ENCODE measurements around the gene ANKRD13D. TPM values are rescaled to one million over a fixed set of nuclear protein-coding genes. Genes with fewer than 3 reads are reported as not detected.

ANKRD13D gene
- total RNA-seq, 2 donors from 2014 or later, result 40.7 to 42.8 TPM

DNA sequence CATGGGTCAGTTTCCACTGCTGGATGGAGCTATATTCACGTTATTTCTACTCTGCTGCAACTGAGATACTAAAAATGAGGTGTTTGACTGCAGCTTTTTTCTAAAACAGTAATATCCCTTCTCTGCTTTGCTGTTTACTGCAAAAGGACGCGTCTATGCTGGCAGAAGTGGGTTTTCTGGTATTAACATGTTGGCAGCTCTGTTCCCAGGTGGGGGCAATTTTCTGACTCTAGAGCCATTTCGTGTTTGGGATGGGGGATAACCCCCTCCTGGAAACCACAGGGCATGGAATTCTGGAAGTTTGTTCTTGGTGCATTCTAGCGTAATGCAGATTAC, 17.9 kb upstream of the ANKRD13D start:
- no peak for DNase-seq (ENCODE audit: low spot score)
- intact Hi-C loops (cut with DNase I), result loop anchor here in 1 of 2 donors (5.0 kb wide), 1 partner anchor 121 kb away; the partner anchor contains the start of gene RAD9A

DNA sequence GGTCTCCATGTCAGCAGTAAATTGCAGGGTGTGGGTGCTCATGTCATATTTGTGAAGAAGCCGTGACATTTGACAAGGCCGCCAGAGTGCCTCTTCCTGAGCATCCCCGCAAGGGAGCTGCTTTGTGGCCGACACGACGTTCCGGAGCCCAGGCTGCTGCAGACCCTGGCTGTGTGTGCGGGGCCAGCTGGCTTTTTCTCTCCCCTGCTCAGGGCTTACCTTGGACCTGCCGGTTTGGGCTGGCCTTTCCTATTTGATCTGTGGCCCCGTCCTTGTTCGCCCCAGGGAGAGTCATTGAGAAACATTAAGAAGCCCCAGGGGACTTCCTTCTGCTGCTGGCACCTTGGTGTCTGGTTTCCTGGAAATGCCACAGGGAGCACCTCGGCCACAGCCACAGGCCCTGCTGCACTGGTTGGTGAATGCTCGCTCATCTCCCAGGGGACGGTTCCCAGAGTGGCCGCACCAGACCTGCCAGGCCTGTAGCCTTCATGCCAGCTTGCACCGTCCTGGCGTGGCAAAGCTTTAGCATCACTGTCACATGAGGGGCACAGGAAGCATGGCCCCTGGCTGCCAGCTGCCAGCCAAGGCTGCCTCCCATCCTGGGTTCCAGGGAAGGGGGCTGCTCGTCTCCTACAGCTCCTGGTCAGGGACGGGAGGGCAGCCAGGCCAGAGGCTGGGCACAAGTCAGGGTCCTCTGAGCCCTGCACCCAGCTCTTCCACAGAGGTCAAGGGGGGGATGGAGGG, 17.4 kb upstream of the ANKRD13D start:
- peak; percentile 80 for DNase-seq (ENCODE audit: low spot score)
- intact Hi-C loops (cut with DNase I), result loop anchor here in 1 of 2 donors (5.0 kb wide), 1 partner anchor 121 kb away; the partner anchor contains the start of gene RAD9A

DNA sequence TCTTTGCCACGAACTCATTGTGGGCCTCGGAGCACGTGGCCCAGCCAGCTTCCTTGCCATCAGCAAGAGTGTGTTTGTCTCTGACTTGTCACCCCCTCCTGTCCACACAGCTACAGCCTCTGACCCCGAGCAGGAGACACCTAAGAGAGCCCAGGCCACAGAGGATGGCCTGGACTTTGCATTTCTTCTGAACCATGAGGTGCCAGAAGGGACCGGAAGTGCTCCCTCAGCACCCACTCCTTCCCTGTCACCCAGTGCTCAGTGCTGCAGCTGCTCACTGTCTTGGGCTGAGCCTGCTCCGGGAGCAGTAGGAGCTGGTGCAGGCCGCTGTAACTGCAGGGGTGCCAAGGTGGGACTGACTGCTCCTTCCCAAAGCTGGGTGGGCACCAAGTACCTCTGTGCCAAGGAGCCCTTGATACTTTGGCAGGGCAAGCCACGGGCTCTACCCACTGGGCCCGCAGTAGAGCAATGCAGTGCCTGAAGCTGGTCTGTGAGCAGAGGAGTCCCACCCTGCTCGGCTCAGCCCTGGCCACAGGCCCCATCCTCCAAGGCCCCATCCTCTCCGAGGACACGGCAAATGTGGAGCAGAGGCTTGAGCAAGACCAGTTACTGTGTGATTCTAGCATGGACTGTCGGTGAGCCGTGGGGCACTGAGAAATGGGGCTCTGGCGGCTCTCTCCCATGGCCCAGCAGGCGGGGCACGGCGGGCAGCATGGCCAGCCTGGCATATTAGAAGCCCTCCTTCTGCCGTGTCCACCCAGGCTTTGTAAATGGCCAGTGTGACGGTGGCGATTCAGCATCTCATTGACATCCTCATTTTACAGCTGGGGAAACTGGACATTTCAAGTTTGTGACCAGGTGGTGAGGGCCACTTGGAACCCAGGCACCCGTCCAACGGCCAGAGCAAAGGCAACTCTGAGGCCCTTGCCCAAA, 16.5 kb upstream of the ANKRD13D start:
- DNase-seq (ENCODE audit: low spot score), result peak; percentile 76
- intact Hi-C loops (cut with DNase I), result loop anchor here in 1 of 2 donors (5.0 kb wide), 1 partner anchor 120 kb away; the partner anchor contains the start of gene RAD9A

DNA sequence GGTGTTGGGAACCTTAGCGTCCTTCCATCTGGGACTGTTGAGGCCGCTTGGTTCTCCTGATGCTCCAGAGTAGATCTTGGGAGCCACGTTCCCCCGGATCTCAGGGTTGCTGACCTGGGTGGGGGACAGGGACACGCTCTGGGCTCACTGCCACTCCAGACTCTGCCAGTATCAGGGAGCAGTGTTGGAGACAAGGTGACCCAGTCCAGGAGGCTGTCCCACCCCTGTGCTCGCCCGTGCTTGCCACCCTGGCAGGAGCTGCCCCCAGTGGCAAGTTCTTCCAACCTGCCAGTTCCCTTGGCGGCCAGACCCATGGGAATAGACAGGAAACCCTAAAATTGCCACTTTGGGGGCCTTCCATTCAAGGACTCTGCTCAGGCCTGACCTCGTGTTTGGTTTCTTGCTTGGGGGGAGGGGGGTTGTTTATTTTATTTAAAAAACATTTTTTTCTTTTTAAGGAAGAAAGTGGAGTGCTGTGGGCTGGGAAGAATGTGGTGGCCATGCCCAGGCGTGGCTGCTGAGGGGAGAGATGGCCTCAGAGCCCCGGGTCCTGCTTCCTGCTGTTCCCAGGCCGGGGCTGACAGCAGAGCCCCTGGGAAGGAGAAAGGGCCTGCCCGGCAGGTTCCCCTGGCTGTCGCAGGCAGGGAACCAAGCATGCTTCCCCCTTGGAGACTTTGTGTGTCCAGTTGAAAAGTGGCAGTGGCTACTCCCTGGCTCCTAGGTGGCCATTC, 15.7 kb upstream of the ANKRD13D start:
- peak; percentile 76 for DNase-seq (ENCODE audit: low spot score)
- intact Hi-C loops (cut with DNase I), result loop anchor here in 1 of 2 donors (5.0 kb wide), 1 partner anchor 119 kb away; the partner anchor contains the start of gene RAD9A

DNA sequence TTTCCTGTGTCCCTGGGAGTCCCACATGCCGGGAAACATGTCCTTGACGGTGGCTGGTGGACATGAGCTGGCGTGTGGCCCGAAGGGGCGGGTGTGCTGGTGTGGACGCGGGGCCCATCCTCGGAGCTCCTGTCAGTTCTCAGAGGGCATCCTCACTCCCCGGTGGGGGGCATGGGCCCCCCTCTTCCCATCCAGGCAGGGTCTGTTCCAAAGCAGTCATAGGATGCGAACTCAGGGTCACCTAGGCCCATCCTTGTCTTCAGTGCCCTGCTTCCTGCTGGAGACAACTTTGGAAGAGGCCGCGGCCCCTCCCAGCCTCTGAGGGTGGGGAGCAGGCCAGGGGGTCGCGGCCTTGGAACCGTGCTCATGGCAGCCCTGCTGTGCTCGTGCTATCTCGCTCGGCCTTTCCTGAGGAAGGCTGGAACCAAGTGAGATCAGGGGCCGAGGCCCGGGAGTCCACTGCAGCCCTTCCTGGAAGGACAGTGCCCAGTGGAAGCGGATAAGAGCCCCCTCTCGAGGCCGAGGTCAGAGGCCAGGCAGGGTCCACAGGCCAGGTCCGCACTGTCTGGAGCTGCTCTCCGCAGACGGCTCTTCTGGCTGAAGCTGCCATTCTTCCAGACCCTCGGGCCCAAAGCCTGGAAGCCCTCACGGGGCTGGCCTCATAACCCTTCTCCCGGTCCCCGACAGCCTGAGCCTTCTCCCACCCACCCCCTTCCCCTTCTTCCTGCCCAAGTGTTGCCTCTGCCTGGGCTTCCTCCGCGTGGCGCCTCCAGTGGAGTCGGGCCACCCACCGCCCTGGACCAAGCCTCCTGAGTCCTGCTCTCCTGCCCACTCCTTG, 14.1 kb upstream of the ANKRD13D start:
- intact Hi-C loops (cut with DNase I), result loop anchor here in 1 of 2 donors (5.0 kb wide), 1 partner anchor 117 kb away; the partner anchor contains the start of gene RAD9A
- peak; percentile 87 for DNase-seq (ENCODE audit: low spot score)

DNA sequence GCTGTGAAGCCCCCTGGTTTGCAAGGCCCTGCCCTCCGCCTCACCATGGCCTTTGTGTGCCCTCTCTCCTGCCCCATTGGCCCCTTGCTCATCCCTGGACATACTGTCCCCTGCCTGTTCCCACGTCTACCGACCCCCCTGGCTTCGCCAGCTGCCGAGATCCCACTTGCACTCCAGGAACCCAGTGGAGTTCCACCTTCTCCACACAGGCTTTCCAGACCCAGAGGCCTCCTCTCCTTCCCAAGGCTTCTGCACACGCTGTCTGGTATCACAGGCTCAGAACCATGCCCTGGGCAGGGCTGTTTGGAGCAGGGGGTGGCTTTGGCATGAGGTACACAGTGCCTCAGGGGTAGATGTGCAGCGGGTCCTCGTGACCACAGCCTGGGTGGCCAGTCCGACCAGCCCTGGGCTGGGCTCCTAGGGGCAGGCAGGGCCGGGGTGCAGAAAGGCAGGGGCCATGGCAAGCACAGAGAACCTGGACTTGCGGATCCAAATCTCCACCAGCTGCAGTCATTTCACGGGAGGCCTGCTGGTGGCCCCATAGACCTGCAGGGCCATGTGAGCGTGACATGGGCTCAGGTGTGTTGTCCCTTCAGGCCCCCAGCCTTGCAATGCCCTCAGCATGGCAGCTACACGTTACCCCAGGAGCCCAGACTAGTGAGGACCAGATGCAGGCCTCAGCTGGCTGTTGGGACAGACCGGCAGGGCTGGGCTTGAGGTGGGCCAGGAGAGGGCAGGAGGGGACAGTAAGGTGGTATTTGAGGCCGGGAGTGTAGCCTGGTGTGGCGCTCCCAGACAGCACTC, 13.3 kb upstream of the ANKRD13D start:
- peak; percentile 68 for DNase-seq (ENCODE audit: low spot score)
- intact Hi-C loops (cut with DNase I), result no loop called here

DNA sequence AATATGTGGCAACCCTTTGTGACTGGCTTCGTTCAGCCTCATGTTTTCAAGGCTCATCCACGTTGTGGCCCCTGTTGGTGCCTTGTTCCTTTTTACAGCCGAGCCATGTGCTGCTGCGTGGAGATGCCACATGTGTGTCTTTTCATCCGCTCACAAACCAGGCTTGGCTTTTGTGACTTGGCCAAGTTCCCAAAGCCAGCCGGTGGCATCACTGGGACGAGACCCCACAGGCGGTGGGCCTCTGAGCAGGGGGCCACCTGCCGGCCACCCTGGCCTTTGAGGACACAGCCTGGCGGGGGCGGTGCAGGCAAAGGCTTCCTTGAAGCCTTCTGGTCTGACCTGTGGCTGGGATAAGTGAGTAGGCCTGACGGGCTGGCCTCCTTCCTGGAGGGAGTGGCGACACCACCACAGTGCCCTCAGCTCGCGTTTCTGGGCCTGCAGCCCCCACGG, 12.3 kb upstream of the ANKRD13D start:
- intact Hi-C loops (cut with DNase I), result no loop called here
- DNase-seq (ENCODE audit: low spot score), result peak; percentile 89

DNA sequence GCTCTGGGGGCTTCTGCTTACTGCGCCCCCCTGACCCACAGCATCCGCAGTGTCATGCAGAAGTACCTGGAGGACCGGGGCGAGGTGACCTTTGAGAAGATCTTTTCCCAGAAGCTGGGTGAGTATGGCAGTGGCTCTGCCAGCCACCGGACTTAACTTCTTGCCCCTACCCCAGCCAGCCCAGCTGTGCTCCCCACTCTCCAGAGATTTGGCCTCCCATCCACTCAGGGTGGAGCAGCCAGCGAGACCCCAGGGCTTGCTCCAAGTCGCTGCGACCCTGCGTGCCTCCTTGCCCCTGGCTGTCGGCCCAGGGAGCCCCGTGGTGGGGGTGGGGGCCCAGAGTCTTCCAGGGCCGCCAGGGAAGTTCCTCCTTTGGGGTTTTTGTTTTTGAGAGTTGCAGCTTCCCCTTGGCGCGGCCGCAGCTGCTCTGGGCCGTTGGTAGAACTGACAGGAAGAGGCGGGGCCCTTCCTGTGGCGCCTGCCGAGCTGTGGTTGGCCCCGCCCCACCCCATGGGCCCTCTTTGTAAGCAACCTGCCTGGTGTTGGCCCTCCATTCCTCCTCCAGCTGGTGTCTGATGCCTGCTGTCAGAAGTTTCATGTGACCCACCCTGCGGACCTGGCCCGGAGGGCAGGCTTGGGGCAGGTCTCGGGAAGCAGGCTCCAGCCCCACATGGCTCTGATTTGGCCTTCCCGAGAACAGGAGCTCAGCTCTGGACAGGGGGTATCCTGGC, 11.7 kb upstream of the ANKRD13D start:
- peak; percentile 97 for DNase-seq (ENCODE audit: low spot score)
- intact Hi-C loops (cut with DNase I), result no loop called here

DNA sequence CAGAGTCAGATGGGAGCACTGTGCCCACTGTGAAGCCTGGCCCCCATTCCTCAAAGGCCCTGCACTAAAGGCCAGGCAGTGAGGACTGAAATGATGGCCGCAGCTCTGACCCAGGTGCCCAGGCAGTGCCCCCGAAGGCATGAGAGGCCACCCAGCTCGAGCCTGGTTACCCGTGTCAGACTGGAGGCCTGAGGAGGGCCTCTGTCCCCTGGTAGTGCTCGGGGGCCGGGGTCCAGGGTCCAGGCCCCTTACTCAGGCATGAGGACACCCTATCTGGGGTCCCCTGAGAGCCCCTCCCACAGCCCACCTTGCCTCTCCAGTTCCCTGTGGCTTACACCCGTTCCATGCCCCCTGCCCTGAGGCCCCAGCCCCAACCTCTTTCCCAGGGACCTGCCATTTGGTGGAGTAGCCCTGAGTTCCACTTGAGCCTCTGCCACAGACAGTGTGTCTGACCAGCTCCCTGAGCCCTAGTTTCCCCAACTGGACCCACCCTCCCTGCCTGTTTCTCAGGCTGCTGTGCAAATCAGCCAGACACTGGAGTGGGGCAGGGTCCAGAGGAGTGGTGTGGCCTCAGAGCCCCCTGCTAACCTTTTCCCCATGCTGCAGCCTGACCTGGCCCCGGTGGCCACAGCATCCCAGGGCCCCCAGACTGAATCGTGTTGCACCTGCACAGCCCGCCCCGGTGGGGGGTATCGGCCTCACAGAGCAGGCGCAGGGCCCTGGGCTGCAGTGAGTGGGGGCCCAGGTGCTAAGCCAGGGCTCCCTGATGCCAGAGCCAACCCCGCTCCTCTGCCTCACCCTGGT, 10.8 kb upstream of the ANKRD13D start:
- intact Hi-C loops (cut with DNase I), result no loop called here
- peak; percentile 68 for DNase-seq (ENCODE audit: low spot score)

DNA sequence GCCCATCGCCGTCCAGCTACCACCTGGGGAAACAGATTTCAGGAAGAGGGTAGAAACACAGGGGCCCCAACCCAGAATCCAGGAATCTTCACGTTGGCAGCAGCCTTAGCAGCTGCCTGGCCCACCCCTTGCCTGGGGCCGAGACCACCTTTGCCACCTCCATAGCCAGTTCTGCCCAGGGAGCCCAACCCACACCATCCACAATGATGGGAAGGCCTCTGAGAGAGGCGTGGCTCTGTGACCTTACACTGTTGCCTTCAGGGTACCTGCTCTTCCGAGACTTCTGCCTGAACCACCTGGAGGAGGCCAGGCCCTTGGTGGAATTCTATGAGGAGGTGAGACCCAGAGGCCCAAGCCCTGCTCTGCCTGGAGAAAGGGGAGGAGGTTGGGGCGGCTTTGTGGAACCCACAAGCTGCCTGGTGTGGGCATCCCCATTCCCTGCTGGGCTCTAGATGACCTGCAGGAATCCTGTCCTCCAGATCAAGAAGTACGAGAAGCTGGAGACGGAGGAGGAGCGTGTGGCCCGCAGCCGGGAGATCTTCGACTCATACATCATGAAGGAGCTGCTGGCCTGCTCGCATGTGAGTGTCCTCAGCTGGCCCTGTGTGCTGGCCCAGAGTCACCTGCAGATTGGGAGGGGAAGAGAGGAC, 10.0 kb upstream of the ANKRD13D start:
- DNase-seq (ENCODE audit: low spot score), result peak; percentile 62
- intact Hi-C loops (cut with DNase I), result no loop called here

DNA sequence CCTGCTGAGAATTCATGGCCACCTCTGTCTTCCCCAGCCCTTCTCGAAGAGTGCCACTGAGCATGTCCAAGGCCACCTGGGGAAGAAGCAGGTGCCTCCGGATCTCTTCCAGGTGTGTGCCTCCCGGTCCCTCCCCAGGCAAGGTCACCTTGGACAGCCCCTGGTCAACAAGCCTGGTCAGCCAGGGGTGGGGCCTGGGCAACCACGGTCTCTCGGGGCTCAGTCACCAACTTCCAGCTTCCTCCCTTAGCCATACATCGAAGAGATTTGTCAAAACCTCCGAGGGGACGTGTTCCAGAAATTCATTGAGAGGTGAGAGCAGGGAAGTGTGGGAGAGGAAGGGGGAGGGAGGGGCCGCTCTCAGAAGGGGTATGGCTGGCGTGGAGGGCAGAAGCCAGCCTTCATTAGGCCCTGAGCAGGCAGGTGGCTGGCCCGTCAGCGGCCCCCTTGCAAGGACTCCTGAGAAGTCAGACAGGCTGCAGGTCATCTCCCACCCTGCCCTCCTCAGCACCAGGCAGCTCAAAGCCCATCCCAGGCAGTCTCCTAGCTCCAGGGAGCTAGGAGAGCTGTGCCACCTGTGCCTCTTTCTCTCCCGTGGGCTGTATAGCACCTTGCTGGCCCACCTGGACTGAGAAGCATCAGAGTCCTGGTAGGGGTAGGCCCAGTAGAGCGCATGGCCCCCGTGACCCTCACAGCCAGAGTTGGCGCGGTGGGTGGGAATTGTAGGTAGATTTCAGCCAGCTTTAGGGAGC, 9.3 kb upstream of the ANKRD13D start:
- intact Hi-C loops (cut with DNase I), result no loop called here
- no peak for DNase-seq (ENCODE audit: low spot score)

DNA sequence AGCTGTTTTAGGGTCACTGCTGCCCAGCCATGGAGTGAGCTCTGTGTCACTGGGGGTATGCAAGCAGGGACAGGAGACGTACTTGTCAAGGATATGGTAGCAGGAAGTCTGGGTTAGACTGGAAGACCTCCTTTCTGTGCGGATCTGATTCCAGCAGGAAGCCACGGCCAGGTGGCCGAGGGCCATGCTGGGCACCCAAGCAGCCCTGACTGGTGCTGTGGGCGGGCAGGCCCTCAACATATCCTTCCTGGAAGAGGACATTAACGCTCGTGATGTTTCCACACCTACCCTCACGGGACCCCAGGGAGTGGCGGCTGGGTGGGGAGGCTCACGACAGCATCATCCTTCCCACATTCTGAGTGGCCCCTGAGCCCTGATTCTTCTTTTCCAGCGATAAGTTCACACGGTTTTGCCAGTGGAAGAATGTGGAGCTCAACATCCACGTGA, 8.7 kb upstream of the ANKRD13D start:
- intact Hi-C loops (cut with DNase I), result no loop called here
- DNase-seq (ENCODE audit: low spot score), result peak; percentile 73

DNA sequence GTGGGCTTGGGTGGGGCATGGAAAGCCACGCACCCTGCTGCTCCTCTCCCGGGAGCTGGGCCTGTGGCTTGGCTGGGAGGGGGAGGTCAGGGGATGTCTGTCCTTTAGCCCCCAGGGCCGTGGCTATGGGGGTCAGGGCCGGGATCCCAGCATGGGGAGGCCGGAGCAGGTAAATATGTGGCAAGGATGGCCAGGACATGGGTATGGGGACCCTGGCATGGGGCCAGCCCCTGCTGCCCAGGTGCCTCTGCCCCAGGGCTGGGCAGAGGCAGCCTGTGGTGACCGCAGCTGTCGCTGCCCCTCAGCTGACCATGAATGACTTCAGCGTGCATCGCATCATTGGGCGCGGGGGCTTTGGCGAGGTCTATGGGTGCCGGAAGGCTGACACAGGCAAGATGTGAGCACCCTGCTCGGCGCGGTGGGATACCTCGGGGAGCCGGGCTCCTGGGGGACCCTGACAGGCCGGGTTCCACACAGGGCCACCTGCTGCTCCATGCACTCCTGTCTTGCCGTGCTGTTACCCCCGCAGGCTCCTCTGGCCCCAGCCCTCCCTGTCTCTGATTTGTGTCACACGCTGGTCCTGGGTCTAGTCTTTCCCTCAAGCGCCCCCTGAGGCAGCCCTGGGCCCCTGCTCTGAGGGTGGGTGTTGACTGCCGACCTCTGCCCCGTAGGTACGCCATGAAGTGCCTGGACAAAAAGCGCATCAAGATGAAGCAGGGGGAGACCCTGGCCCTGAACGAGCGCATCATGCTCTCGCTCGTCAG, 8.1 kb upstream of the ANKRD13D start:
- peak; percentile 81 for DNase-seq (ENCODE audit: low spot score)

DNA sequence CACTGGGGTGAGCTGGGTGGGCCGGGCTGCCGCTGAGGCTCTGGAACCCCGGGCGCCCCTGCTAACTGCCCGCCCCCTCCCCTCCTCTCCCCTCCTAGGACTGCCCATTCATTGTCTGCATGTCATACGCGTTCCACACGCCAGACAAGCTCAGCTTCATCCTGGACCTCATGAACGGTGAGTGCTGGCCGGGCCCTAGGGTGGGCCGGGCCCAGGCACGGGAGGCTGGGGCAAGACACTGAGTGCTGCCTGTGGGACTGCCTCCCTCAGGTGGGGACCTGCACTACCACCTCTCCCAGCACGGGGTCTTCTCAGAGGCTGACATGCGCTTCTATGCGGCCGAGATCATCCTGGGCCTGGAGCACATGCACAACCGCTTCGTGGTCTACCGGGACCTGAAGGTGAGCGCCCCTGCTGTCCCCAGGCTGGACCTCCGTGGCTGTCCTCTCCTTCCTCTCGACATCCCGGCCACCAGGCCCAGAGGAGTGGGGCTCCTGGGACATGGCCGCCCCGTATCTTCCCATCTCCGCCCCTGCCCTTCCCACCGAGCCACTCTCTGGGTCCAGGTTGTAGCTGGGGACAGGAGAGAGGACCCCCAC, 7.5 kb upstream of the ANKRD13D start:
- intact Hi-C loops (cut with DNase I), result no loop called here
- peak; percentile 78 for DNase-seq (ENCODE audit: low spot score)

More for the DNA sequence above, 8.1 kb upstream of the ANKRD13D start:
- intact Hi-C loops (cut with DNase I), result no loop called here
